ENCODE data around the gene PHLDB2. TPM values are rescaled to one million over a fixed set of nuclear protein-coding genes. Genes with fewer than 3 reads are reported as not detected.

PHLDB2 gene
- total and polyA plus RNA-seq, 2 of the 4 experiments (the other 2 are of a cell fraction), result 10.6 to 28.7 TPM

Other genes with a start within 250 kb of the PHLDB2 start
- gene PLCXD2, start 184.6 kb upstream of the PHLDB2 start, total RNA-seq (2012; rRNA removed), result 2.2 and 2.5 TPM in 2 replicates
- gene PLCXD2, start 184.6 kb upstream of the PHLDB2 start, polyA plus RNA-seq (2012; rRNA removed), result 0.55 and 0.57 TPM in 2 replicates
- gene ABHD10, start 119.8 kb downstream of the PHLDB2 start, total RNA-seq (2012; rRNA removed), result 53.9 and 57.2 TPM in 2 replicates
- gene ABHD10, start 119.8 kb downstream of the PHLDB2 start, polyA plus RNA-seq (2012; rRNA removed), result 17.7 and 24.7 TPM in 2 replicates
- 3.2 and 3.6 TPM in 2 replicates for gene TAGLN3, start 139.7 kb downstream of the PHLDB2 start, total RNA-seq (2012; rRNA removed)
- gene TAGLN3, start 139.7 kb downstream of the PHLDB2 start, polyA plus RNA-seq (2012; rRNA removed), result 7.7 TPM in 2 replicates
- gene TMPRSS7, start 175.5 kb downstream of the PHLDB2 start, total RNA-seq (2012; rRNA removed), result not detected in 2 replicates
- 0.07 TPM in 1 of 2 replicates, not detected in the other for gene TMPRSS7, start 175.5 kb downstream of the PHLDB2 start, polyA plus RNA-seq (2012; rRNA removed)
- gene C3orf52, start 227.1 kb downstream of the PHLDB2 start, total RNA-seq (2012; rRNA removed), result 12.5 and 16.1 TPM in 2 replicates
- 6.4 and 7.5 TPM in 2 replicates for gene C3orf52, start 227.1 kb downstream of the PHLDB2 start, polyA plus RNA-seq (2012; rRNA removed)

Measured in IMR-90 (cell line).